ENCODE data around the gene TFCP2L1. TPM values are rescaled to one million over a fixed set of nuclear protein-coding genes. Genes with fewer than 3 reads are reported as not detected.
"Not testable (repeated sequence)": the region's sequence is repeated elsewhere in the genome, so short reads cannot be mapped to it uniquely, and the experiment has no call there.

The TFCP2L1 gene, protein sequence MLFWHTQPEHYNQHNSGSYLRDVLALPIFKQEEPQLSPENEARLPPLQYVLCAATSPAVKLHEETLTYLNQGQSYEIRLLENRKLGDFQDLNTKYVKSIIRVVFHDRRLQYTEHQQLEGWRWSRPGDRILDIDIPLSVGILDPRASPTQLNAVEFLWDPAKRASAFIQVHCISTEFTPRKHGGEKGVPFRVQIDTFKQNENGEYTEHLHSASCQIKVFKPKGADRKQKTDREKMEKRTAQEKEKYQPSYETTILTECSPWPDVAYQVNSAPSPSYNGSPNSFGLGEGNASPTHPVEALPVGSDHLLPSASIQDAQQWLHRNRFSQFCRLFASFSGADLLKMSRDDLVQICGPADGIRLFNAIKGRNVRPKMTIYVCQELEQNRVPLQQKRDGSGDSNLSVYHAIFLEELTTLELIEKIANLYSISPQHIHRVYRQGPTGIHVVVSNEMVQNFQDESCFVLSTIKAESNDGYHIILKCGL
- polyA plus RNA-seq (2012; ENCODE audit: insufficient read depth, insufficient read length), result 0.12 TPM

DNA sequence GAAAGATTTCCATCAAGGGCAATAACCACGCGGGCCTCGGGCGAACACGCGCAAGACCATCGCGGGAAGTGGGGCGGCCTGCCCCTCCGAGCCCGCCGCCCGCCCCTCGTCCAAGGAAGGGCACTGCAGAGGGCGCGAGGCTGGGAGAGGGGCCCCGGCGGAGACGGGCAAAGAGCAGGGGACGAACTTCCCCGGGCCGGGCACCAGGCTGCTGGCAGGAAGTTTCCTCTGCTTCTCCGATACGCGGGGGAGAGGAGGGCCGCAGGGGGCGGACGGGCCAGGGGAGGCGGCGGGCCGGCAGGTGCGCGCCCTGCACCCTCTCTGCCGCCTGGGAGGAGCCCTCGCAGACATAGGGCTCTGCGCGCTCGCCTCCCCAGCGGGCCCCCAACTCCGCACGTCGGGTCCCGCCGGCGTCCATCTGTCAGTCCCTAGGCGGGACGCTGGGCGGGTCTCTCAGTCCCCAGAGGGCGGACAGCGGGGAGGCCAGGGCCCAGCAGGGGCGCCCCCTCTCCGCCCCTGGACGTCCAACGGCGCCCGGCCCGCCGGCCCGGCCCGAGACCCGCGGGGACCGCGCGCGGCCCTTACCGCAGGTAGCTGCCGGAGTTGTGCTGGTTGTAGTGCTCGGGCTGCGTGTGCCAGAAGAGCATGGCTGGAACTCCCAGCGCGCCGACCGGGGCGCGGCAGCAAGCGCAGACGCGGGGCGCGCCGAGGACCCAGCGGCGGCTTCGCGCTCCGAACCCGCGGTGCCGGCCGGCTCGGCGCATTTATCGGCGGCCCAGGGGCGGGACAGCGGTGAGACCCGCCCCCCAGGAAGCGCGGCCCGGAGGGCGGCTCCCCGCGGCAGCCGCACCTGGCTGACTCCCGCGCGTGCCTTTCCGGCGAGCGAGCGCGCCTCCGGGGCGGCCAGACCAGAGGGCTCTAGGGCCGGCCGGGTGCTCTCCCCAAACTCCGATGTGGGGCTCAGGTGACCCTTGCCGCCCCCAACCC, at the start of gene TFCP2L1:
TFCP2L1 (minus strand) TSS at position 740 of the 987 bp plus-strand sequence; CDS start at position 647, 93 bp downstream.
- no peak within 1 kb of the TSS for H3K4me3 ChIP-seq (ENCODE audit: low read length)
- no peak for DNase-seq (ENCODE audit: low read depth, low spot score)

DNA sequence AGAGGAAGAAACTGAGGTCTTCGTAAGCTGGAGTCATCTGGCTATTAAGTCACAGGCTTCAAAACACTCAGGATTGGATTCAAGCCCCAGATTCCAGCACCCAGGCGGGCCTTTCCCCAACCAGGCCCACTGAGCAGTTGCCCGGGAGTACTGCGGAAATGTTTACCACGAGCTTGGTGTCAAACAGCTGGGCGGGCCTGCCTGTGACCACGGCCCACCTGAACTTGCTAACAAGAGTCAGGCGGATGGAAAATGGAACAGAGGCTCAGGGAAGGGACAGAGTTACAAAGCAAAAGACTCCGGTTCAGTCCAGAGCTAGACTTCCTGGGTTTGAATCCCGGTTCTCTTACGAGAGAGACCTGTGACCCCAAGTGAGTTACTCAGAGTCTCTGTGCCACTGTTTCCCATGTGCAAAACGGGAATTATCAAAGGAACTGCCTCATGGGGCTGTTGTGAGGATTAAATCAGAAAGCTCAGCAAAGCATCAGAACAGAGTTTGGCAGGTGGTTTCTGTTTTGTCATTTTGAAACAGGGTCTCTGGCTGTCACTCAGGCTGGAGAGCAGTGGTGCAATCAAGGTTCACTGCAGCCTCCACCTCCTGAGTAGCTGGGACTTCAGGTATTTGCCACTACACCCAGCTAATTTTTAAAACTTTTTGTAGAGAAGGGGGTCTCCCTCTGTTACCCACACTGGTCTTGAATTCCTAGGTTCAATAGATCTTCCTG, 49.0 kb upstream of the TFCP2L1 start:
- DNase-seq (ENCODE audit: low read depth, low spot score), result no peak
- H3K4me3 ChIP-seq (ENCODE audit: low read length), result no peak overlapping the region

DNA sequence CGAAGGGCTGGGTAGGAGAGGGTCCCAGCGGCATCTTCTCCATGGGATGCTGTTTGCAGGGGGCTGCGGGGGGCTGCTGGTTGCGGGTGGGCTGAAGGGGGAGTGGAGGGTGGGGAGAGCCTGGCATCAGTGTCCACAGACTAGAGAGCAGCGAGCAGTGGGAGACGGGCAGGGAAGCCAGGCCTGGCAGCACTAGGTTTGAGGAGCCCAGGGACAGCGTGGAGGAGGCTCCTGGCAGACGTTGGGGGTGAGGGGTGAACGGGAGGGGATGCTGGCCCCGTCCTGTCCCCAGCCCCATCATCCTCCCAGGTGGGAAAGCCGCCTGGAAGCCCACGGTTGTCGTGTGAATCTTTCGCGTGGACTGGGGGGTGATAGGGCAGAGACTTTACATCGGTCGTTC, 48.2 kb upstream of the TFCP2L1 start:
- H3K4me3 ChIP-seq (ENCODE audit: low read length), result no peak overlapping the region
- DNase-seq (ENCODE audit: low read depth, low spot score), result no peak

DNA sequence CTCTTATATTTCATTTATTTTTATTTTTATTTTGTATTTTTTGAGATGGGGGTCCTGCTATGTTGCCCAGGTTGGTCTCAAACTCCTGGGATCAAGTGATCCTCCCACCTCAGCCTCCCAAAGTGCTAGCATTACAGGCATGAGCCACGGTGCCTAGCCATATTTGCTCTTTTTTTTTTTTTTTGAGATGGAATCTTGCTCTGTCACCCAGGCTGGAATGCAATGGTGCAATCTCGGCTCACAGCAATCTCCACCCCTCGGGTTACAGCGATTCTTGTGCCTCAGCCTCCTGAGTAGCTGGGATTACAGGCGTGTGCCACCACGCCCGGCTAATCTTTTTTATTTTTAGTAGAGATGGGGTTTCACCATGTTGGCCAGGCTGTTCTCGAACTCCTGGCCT, 46.3 kb upstream of the TFCP2L1 start:
- not testable (repeated sequence) for DNase-seq (ENCODE audit: low read depth, low spot score); H3K4me3 ChIP-seq (ENCODE audit: low read length)

DNA sequence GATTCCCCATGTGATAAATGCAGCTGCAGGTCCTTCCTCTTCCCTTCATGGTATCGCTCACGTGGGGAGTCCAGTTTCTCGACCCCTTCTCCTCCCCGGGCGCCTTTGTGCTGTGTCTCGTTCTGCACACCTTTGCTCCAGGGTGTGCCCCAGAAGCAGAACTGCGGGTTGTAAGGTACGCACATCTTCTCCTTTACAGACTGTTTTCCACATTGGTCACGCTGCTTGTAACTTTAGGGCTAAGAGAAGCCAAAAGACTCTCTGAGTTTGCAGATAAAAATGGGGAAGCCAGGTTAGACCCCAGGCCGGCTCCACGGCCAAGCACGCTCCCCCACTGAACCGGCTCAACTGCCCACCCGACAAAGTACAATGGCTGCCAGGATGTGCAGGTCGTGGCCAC, 45.9 kb upstream of the TFCP2L1 start:
- no peak for DNase-seq (ENCODE audit: low read depth, low spot score)

DNA sequence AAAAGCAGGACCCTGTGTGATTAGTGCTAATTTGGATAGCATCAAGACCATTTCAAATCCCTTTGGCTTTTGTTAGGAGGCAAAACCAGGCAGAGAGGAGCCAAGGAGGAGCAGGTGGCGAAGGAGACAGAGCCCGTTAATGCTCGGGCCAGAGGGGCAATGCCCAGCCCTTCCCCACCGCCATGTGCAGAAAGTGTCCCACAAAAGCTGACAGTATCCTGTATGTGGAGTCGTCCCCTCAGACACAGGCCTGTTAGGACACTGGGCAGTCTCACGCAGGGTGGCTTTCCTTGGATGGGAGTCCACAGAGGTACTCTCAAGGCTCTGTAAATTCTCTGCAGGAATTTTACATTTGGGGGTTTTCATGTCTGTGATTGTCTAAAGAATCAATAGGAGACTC, 44.8 kb upstream of the TFCP2L1 start:
- no peak overlapping the region for H3K4me3 ChIP-seq (ENCODE audit: low read length)
- DNase-seq (ENCODE audit: low read depth, low spot score), result no peak

More for the DNA sequence above, 45.9 kb upstream of the TFCP2L1 start:
- no peak overlapping the region for H3K4me3 ChIP-seq (ENCODE audit: low read length)

DNA sequence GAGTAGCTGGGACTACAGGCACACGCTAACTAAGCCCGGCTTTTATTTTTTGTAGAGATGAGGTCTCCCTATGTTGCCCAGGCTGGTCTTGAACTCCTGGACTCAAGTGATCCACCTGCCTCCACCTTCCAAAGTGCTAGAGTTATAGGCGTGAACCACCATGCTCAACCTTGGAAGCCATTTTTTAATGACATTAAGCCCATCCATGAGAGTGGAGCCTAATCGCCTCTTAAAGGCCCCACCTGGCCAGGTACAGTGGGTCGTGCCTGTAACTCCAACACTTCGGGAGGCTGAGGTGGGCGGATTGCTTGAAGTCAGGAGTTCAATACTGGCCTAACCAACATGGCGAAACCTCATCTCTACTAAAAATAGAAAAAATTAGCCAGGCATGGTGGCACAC, 41.6 kb upstream of the TFCP2L1 start:
- no peak overlapping the region for H3K4me3 ChIP-seq (ENCODE audit: low read length)
- DNase-seq (ENCODE audit: low read depth, low spot score), result no peak

DNA sequence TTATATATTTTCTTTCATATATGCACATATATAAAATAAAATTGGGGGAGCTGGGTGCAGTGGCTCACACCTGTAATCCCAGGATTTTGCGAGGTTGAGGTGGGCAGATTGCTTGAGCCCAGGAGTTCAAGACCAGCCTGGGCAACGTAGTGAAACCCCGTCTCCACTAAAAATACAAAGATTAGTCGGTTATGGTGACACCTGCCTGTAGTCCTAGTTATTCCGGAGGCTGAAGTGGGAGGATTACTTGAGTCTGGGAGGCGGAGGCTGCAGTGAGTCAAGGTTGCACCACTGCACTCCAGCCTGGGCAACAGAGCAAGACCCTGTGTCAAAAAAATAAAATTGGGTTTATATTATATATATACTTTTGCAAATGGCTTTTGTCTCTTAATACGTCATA, 39.6 kb upstream of the TFCP2L1 start:
- no peak overlapping the region for H3K4me3 ChIP-seq (ENCODE audit: low read length)
- no peak for DNase-seq (ENCODE audit: low read depth, low spot score)

DNA sequence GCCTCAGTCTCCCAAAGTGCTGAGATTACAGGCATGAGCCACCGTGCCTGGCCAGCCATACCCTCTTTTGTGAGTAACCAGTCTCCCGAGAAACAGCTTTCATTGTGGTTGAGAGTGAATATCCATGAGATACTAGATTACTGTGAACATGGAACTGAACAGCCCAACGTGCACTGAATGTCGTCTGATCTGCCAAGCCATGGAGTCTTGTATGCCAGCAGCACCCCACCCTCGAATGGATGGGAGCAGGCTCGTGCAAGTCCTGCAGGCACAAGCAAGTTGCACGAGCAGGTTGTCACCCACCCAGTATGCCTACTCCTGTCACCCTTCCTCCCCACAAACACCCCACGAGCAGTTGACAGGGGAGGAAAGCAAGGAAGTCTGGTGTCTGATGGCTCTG, 36.5 kb upstream of the TFCP2L1 start:
- DNase-seq (ENCODE audit: low read depth, low spot score), result no peak
- no peak overlapping the region for H3K4me3 ChIP-seq (ENCODE audit: low read length)

DNA sequence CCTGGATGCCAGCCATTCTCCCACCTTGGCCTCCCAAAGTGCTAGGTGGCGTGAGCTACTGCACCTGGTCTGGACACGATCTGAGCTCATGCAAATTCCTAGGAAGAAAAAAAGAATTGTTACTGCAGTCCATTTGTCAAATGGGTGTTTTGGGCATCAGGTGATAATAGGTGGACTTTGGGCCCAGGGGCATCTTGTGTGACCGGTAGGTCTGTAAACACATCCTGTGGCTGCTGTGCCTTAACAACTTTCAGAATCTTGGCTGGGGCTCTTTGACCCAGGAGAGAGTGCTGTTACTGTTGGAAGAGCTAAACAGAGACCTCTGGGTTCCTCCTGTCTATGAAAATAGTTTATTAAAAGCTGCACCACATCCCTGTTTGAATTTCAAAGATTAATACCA, 34.9 kb upstream of the TFCP2L1 start:
- no peak for DNase-seq (ENCODE audit: low read depth, low spot score)
- H3K4me3 ChIP-seq (ENCODE audit: low read length), result no peak overlapping the region

DNA sequence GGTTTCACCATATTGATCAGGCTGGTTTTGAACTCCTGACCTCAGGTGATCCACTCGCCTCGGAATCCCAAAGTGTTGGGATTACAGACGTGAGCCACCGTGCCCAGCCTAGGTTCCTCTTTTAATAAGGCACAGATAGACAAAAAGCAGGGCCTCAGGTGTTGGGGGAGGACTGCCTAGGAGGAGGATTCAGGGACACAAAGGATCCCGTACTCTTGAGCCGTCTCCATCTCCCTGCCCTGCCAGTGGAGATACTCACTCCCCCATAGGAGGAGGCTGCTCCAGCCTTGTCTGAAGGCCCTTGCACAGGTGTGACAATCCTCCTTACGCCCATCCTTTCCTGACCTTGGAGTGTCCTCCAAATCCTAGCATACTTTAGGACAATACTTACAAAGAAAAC, 32.0 kb upstream of the TFCP2L1 start:
- no peak overlapping the region for H3K4me3 ChIP-seq (ENCODE audit: low read length)
- DNase-seq (ENCODE audit: low read depth, low spot score), result no peak

DNA sequence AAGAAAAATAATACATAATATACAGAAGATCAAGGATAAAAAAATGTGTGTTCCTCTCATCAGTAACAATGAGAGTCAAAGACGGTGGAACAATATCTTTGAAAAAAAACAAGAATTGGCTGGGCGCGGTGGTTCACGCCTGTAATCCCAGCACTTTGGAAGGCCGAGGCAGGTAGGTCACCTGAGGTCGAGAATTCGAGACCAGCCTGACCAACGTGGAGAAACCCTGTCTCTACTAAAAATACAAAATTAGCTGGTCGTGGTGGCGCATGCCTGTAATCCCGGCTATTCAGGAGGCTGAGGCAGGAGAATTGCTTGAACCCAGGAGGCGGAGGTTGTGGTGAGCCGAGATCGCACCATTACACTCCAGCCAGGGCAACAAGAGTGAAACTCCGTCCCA, 28.7 kb upstream of the TFCP2L1 start:
- not testable (repeated sequence) for H3K4me3 ChIP-seq (ENCODE audit: low read length); DNase-seq (ENCODE audit: low read depth, low spot score)

DNA sequence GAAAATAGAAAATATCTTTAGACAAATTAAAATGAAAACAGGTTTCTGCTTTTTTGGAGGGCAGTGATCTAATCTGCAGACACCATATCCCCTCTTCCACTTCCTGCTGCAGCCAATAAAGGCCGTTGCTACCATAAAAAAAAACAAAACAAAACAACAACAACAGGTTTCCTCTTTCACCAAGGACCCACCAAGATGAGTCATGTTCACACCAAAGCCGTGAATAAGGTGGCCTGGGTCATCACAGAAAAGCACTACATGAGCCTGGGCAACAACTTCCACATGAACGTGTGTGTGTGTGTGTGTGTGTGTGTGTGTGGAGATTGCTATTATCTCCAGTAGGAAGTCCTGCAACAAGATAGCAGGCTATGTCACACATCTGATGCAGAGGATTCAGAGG, 24.8 kb upstream of the TFCP2L1 start:
- H3K4me3 ChIP-seq (ENCODE audit: low read length), result no peak overlapping the region

DNA sequence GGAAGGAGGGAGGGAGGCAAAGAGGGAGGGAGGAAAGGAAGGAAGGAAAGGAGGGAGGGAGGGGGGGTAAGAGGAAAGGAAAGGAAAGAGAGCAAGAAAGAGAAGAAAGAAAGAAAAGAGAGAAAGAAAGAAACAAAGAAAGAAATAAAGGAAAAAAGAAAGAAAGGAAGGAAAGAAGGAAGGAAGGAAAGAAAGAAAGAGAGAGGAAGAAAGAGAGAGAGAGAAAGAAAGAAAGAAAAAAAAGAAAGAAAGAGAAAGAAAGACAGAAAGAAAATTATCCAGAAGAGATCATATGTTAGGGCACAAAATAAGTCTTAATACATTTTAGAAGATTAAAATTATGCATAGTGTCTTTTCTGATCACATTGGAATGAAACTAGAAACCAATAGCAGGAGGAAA, 24.3 kb upstream of the TFCP2L1 start:
- no peak for DNase-seq (ENCODE audit: low read depth, low spot score)
- no peak overlapping the region for H3K4me3 ChIP-seq (ENCODE audit: low read length)

More for the DNA sequence above, 24.8 kb upstream of the TFCP2L1 start:
- DNase-seq (ENCODE audit: low read depth, low spot score), result no peak

DNA sequence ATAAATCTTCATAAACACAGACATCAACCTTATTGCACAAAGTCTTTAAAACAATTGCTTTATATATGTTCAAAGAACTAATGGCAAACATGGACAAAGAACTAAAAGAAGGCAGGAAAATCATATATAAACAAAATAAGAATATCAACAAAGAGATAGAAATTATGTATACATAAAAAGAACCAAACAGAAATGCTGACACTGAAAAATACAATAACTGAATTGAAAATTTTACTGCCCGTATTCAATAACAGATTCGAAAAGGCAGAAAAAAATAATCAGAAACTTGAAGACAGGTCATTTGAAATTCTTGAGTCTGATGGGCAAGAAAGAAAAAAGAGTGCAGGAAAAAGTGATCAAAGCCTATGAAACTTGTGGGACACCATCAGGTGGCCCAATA, 22.0 kb upstream of the TFCP2L1 start:
- H3K4me3 ChIP-seq (ENCODE audit: low read length), result no peak overlapping the region
- DNase-seq (ENCODE audit: low read depth, low spot score), result no peak

DNA sequence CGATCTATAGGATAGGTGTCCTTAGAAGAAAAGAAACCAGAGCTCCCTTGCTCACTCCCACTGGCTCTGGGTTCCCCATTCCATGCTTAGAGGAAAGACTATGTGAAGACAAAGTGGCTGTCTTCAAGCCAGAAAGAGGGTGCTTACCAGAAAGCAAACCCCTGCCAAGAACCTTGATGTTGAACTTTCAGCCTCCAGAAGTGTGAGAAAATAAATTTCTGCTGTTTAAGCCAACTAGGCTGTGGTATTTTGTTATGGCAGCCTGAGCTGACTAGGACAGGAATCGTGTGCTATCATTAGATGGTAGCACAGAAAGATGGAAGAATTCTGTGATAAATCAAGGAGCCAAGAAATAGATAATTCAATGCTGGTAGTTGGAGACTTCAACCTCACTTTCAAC, 19.9 kb upstream of the TFCP2L1 start:
- no peak for DNase-seq (ENCODE audit: low read depth, low spot score)
- no peak overlapping the region for H3K4me3 ChIP-seq (ENCODE audit: low read length)

DNA sequence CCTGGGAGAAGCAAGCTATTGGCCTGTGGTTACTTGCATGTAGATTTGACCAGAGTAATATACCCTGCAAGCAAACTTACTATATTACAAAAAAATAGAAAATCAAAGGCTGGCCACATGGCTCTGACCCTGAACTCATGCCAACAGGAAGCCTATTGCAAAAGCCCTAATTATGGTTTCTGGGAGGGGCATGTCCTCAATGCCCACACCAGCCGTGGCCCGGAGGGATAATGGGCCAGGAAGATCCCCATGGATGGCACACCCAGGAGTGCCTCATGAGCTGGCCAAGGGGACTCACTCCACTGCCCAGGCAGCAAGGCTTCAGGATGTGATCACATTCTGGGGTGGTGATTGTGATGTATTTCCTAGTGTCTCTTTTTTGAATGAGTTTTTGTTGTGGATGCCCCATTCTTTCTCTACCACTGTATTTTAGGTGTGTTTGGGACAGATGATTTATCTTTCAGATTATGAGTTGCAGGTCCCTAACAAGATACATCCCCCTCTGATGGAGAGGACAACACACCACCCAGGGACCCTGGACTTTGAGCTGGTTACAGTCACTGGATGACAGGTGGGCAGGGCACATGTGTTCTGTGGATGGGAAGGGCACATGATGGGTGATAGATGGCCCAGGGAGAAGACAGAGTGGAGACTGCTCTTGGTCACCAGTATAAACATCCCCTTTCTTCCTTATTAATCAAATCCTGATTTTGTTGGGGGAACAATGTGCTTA, 18.7 kb upstream of the TFCP2L1 start:
- no peak for DNase-seq (ENCODE audit: low read depth, low spot score)

DNA sequence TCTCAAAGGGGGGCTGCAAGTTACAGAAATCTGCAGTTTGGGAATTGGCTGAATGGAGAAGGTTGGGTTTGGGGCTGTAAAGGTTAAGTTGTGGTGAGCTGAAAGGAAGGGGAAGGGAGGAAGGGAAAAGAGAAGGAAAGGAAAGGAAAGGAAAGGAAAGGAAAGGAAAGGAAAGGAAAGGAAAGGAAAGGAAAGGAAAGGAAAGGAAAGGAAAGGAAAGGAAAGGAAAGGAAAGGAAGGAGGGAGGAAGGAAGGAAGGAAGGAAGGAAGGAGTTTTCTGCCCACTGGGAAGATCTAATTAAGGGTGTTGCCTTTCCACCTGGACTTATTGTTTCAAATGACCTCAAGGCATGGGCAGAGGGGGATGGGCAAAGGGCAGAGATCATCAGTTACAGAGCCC, 16.2 kb upstream of the TFCP2L1 start:
- not testable (repeated sequence) for DNase-seq (ENCODE audit: low read depth, low spot score); H3K4me3 ChIP-seq (ENCODE audit: low read length)

More for the DNA sequence above, 18.7 kb upstream of the TFCP2L1 start:
- H3K4me3 ChIP-seq (ENCODE audit: low read length), result no peak overlapping the region

DNA sequence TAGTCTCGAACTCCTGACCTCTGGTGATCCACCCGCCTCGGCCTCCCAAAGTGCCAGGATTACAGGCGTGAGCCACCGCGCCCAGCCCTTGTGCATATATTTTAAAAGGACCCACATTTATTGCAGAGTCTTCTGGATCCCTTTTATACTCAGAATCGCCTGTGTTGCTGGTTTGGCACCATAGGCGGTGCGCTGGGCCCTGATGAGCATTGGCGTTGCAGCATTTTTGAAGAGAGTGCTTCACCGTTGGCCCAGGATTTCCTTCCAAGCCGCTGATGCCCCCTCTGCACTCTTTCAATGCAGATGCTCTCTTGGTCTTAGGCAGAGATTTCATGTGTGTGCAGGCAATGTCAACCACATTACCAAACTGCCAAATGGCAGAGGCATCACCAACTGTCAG, 13.5 kb upstream of the TFCP2L1 start:
- no peak overlapping the region for H3K4me3 ChIP-seq (ENCODE audit: low read length)
- no peak for DNase-seq (ENCODE audit: low read depth, low spot score)

All from Jurkat, Clone E6-1 (cell line).